WTC11 (cell line): ENCODE results near the gene REX1BD. TPM values are rescaled to one million over a fixed set of nuclear protein-coding genes. Genes with fewer than 3 reads are reported as not detected.

Experiments used
- ATAC-seq: fragments of 200-7000 bp; cut with Tn5 transposase; 2 replicates; pipeline ENCODE4 v1.10.0; 2021; ENCODE audit warnings: mild to moderate bottlenecking, moderate library complexity
- CTCF ChIA-PET: fragments of 300-600 bp; sonication (Branson Sonifier 250); formaldehyde crosslinking; loops from one replicate; lab custom pipeline; 2021; ENCODE audit warnings: antibody characterized with exemption; lab: Charles Lee
- POLR2A ChIA-PET: fragments of 350-600 bp; sonication (Branson Sonifier 250); formaldehyde crosslinking; loops from one replicate; lab custom pipeline; 2021; ENCODE audit warnings: antibody characterized with exemption; lab: Charles Lee
- DNase-seq: peaks from one replicate; pipeline ENCODE4 v3.0.0; 2021; ENCODE audit warnings: low spot score
- H3K27ac Mint-ChIP-seq: 2 replicates; pipeline ENCODE4 v1.8.0; 2021; ENCODE audit warnings: mixed read lengths
- H3K27me3 Mint-ChIP-seq: 2 replicates; pipeline ENCODE4 v1.8.0; 2021; ENCODE audit warnings: low read depth, mild to moderate bottlenecking, moderate library complexity, mixed read lengths
- H3K36me3 Mint-ChIP-seq: 2 replicates; pipeline ENCODE4 v1.8.0; 2021; ENCODE audit warnings: mixed read lengths
- H3K4me1 Mint-ChIP-seq: 2 replicates; pipeline ENCODE4 v1.8.0; 2022; ENCODE audit warnings: mixed read lengths
- H3K4me3 Mint-ChIP-seq: 2 replicates; pipeline ENCODE4 v1.8.0; 2021; ENCODE audit warnings: mild to moderate bottlenecking, moderate library complexity, mixed read lengths
- H3K9me3 Mint-ChIP-seq: 2 replicates; pipeline ENCODE4 v1.8.0; 2021; ENCODE audit warnings: mixed read lengths
- AFF4 ChIP-seq: sonication (generic); formaldehyde crosslinking; IDR thresholded peaks from 2 replicates; pipeline ENCODE4 v1.8.1; 2023; ENCODE audit warnings: mild to moderate bottlenecking, missing genetic modification reagents, borderline replicate concordance
- ATF1 ChIP-seq: sonication (generic); formaldehyde crosslinking; IDR thresholded peaks from 2 replicates; pipeline ENCODE4 v1.8.1; 2023; ENCODE audit warnings: mild to moderate bottlenecking, moderate library complexity, missing genetic modification reagents
- ATF3 ChIP-seq: sonication (generic); formaldehyde crosslinking; conservative IDR thresholded peaks from 2 replicates; pipeline ENCODE4 v1.8.1; 2022; ENCODE audit warnings: mild to moderate bottlenecking, missing genetic modification reagents
- ELF4 ChIP-seq: sonication (generic); formaldehyde crosslinking; IDR thresholded peaks from 2 replicates; pipeline ENCODE4 v1.8.1; 2022; ENCODE audit warnings: low read depth, mild to moderate bottlenecking, moderate library complexity, missing genetic modification reagents
- FOXK1 ChIP-seq: sonication (generic); formaldehyde crosslinking; IDR thresholded peaks from 2 replicates; pipeline ENCODE4 v1.8.0; 2022; ENCODE audit warnings: mild to moderate bottlenecking, moderate library complexity, missing genetic modification reagents
- FOXP1 ChIP-seq: sonication (generic); formaldehyde crosslinking; IDR thresholded peaks from 2 replicates; pipeline ENCODE4 v1.8.0; 2022; ENCODE audit warnings: missing genetic modification reagents, mild to moderate bottlenecking, moderate library complexity, borderline replicate concordance
- NFATC4 ChIP-seq: fragments of 250-450 bp; sonication (Bioruptor Pico); IDR thresholded peaks from 2 replicates; pipeline ENCODE4 v1.9.0; 2021; ENCODE audit warnings: mild to moderate bottlenecking
- NFYB ChIP-seq: sonication (generic); formaldehyde crosslinking; conservative IDR thresholded peaks from 2 replicates; pipeline ENCODE4 v1.8.0; 2022; ENCODE audit warnings: low read depth, missing genetic modification reagents
- STAT6 ChIP-seq: sonication (generic); formaldehyde crosslinking; conservative IDR thresholded peaks from 2 replicates; pipeline ENCODE4 v1.8.1; 2023; ENCODE audit warnings: mild to moderate bottlenecking, low read depth, missing genetic modification reagents, moderate library complexity
- ZMAT4 ChIP-seq: fragments of 250-450 bp; sonication (Bioruptor Pico); IDR thresholded peaks from 2 replicates; pipeline ENCODE4 v1.9.0; 2021; ENCODE audit warnings: mild to moderate bottlenecking
- total RNA-seq: library from RNA; stranded (reverse); gene quantifications from 3 replicates; pipeline ENCODE4 v1.2.3, GENCODE V29; 2021
- TF ChIP-seq, protein P1 (sequence below): sonication (generic); formaldehyde crosslinking; IDR thresholded peaks from 2 replicates; pipeline ENCODE4 v1.8.1; 2022; ENCODE audit warnings: low read depth, mild to moderate bottlenecking, moderate library complexity, missing genetic modification reagents, borderline replicate concordance
- TF ChIP-seq, protein P2 (sequence below): sonication (generic); formaldehyde crosslinking; IDR thresholded peaks from 2 replicates; pipeline ENCODE4 v1.8.0; 2022; ENCODE audit warnings: missing genetic modification reagents
- TF ChIP-seq, protein P3 (sequence below): fragments of 250-450 bp; sonication (Bioruptor Pico); IDR thresholded peaks from 2 replicates; pipeline ENCODE4 v1.9.0; 2021; ENCODE audit warnings: mild to moderate bottlenecking

Gene REX1BD
- total RNA-seq, 1 experiment from 2014 or later, result 90.2 TPM

- ChIA-PET CTCF (no interaction called here), POLR2A (no interaction called here)
- no peaks in the 10 kb centered on the region for H3K27me3 Mint-ChIP-seq
- no peak overlapping the region for H3K27ac Mint-ChIP-seq
- no peaks in the 10 kb centered on the region for H3K9me3 Mint-ChIP-seq
- no peak overlapping the region for H3K4me3 Mint-ChIP-seq
- TF ChIP-seq, protein P1, sequence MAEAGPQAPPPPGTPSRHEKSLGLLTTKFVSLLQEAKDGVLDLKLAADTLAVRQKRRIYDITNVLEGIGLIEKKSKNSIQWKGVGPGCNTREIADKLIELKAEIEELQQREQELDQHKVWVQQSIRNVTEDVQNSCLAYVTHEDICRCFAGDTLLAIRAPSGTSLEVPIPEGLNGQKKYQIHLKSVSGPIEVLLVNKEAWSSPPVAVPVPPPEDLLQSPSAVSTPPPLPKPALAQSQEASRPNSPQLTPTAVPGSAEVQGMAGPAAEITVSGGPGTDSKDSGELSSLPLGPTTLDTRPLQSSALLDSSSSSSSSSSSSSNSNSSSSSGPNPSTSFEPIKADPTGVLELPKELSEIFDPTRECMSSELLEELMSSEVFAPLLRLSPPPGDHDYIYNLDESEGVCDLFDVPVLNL (CRISPR knock-in tag), result no peak
- TF ChIP-seq AFF4 (CRISPR knock-in tag) (no peak), ATF3 (CRISPR knock-in tag) (no peak), FOXP1 (CRISPR knock-in tag) (no peak), FOXK1 (CRISPR knock-in tag) (no peak), ATF1 (CRISPR knock-in tag) (no peak), ZMAT4 (CRISPR knock-in tag) (no peak), NFYB (CRISPR knock-in tag) (no peak), NFATC4 (CRISPR knock-in tag) (no peak), STAT6 (CRISPR knock-in tag) (no peak), ELF4 (CRISPR knock-in tag) (no peak)
- TF ChIP-seq, protein P2, sequence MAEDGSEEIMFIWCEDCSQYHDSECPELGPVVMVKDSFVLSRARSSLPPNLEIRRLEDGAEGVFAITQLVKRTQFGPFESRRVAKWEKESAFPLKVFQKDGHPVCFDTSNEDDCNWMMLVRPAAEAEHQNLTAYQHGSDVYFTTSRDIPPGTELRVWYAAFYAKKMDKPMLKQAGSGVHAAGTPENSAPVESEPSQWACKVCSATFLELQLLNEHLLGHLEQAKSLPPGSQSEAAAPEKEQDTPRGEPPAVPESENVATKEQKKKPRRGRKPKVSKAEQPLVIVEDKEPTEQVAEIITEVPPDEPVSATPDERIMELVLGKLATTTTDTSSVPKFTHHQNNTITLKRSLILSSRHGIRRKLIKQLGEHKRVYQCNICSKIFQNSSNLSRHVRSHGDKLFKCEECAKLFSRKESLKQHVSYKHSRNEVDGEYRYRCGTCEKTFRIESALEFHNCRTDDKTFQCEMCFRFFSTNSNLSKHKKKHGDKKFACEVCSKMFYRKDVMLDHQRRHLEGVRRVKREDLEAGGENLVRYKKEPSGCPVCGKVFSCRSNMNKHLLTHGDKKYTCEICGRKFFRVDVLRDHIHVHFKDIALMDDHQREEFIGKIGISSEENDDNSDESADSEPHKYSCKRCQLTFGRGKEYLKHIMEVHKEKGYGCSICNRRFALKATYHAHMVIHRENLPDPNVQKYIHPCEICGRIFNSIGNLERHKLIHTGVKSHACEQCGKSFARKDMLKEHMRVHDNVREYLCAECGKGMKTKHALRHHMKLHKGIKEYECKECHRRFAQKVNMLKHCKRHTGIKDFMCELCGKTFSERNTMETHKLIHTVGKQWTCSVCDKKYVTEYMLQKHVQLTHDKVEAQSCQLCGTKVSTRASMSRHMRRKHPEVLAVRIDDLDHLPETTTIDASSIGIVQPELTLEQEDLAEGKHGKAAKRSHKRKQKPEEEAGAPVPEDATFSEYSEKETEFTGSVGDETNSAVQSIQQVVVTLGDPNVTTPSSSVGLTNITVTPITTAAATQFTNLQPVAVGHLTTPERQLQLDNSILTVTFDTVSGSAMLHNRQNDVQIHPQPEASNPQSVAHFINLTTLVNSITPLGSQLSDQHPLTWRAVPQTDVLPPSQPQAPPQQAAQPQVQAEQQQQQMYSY (CRISPR knock-in tag), result no peak
- TF ChIP-seq, protein P3, sequence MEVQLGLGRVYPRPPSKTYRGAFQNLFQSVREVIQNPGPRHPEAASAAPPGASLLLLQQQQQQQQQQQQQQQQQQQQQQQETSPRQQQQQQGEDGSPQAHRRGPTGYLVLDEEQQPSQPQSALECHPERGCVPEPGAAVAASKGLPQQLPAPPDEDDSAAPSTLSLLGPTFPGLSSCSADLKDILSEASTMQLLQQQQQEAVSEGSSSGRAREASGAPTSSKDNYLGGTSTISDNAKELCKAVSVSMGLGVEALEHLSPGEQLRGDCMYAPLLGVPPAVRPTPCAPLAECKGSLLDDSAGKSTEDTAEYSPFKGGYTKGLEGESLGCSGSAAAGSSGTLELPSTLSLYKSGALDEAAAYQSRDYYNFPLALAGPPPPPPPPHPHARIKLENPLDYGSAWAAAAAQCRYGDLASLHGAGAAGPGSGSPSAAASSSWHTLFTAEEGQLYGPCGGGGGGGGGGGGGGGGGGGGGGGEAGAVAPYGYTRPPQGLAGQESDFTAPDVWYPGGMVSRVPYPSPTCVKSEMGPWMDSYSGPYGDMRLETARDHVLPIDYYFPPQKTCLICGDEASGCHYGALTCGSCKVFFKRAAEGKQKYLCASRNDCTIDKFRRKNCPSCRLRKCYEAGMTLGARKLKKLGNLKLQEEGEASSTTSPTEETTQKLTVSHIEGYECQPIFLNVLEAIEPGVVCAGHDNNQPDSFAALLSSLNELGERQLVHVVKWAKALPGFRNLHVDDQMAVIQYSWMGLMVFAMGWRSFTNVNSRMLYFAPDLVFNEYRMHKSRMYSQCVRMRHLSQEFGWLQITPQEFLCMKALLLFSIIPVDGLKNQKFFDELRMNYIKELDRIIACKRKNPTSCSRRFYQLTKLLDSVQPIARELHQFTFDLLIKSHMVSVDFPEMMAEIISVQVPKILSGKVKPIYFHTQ (CRISPR knock-in tag), result no peak
- TF ChIP-seq, all 79 proteins: peak for 0
- Mint-ChIP-seq H3K36me3 (peaks cover 62% of the 10 kb centered on the region), H3K4me1 (peaks cover 14% of the 10 kb centered on the region)
- DNase-seq (no peak), ATAC-seq (no peak)
Measured at GRCh38 chr19:18568367-18568766, 20.2 kb upstream of the REX1BD start.
